HL-60 (cell line): ENCODE data around the gene KRT82.

ENCODE experiments used
- DNase-seq, 2 experiments: peaks; one replicate each; pipeline ENCODE4 v3.0.0-alpha.2; 2010 to 2020; ENCODE audit warnings: low read depth in 1 of 2, low spot score in 1 of 2
- H3K27ac ChIP-seq: fragments of 250-450 bp; sonication (Bioruptor Pico); replicated peaks from 2 replicates; pipeline ENCODE4 v1.5.1; 2020; ENCODE audit warnings: mild to moderate bottlenecking, moderate library complexity
- H3K27me3 ChIP-seq: fragments of 250-450 bp; sonication (Bioruptor Pico); 2 replicates; pipeline ENCODE4 v1.5.1; 2021; ENCODE audit warnings: mild to moderate bottlenecking, moderate library complexity; ENCODE audit not compliant: insufficient read depth, poor library complexity, severe bottlenecking
- H3K4me3 ChIP-seq: replicated peaks from 2 replicates; pipeline ENCODE4 v1.5.1; 2011; ENCODE audit warnings: mild to moderate bottlenecking, control low read depth, low read length; ENCODE audit not compliant: insufficient read depth
- GABPA ChIP-seq: IDR thresholded peaks from 2 replicates; pipeline ENCODE4 v1.6.1; 2012; ENCODE audit warnings: low read depth
- POLR2AphosphoS5 ChIP-seq: IDR thresholded peaks from 2 replicates; pipeline ENCODE4 v1.6.1; 2012; ENCODE audit warnings: low read depth
- SPI1 ChIP-seq: IDR thresholded peaks from 2 replicates; pipeline ENCODE4 v1.6.1; 2012; ENCODE audit warnings: low read depth, mild to moderate bottlenecking, borderline replicate concordance
- TF ChIP-seq, protein P1 (sequence below): IDR thresholded peaks from 2 replicates; pipeline ENCODE4 v1.6.1; 2012; ENCODE audit warnings: low read depth; ENCODE audit not compliant: insufficient replicate concordance
- TF ChIP-seq, protein P2 (sequence below): IDR thresholded peaks from one replicate; pipeline ENCODE4 v1.5.1; 2011; ENCODE audit warnings: low read length, control low read depth, inconsistent platforms; ENCODE audit not compliant: insufficient read depth

Gene KRT82

DNA sequence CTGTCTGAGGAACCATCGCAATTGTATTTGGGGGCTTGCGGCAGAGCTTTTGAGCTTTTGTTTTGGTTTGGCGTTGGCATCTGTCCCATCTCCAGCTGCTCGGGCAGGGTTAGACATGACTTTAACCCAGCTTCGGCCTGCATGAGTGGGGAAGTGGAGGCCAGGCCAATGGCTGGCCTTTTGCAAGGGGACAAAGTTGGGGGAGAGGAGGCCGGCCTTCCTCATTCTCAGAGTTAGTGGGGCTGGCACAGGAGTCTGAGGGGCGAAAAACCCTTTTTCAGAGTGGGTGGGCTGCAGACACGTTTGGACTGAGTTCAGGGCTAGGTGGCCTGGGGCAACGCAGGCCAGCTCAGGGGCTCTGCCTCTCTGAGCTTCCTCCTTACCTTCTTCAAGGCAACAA is 5.2 kb downstream of the KRT82 start:
- Histone ChIP-seq H3K4me3 (no peak overlapping the region), H3K27me3 (no peaks in the 10 kb centered on the region), H3K27ac (no peak overlapping the region)
- no peak for TF ChIP-seq POLR2AphosphoS5
- TF ChIP-seq, protein P1, sequence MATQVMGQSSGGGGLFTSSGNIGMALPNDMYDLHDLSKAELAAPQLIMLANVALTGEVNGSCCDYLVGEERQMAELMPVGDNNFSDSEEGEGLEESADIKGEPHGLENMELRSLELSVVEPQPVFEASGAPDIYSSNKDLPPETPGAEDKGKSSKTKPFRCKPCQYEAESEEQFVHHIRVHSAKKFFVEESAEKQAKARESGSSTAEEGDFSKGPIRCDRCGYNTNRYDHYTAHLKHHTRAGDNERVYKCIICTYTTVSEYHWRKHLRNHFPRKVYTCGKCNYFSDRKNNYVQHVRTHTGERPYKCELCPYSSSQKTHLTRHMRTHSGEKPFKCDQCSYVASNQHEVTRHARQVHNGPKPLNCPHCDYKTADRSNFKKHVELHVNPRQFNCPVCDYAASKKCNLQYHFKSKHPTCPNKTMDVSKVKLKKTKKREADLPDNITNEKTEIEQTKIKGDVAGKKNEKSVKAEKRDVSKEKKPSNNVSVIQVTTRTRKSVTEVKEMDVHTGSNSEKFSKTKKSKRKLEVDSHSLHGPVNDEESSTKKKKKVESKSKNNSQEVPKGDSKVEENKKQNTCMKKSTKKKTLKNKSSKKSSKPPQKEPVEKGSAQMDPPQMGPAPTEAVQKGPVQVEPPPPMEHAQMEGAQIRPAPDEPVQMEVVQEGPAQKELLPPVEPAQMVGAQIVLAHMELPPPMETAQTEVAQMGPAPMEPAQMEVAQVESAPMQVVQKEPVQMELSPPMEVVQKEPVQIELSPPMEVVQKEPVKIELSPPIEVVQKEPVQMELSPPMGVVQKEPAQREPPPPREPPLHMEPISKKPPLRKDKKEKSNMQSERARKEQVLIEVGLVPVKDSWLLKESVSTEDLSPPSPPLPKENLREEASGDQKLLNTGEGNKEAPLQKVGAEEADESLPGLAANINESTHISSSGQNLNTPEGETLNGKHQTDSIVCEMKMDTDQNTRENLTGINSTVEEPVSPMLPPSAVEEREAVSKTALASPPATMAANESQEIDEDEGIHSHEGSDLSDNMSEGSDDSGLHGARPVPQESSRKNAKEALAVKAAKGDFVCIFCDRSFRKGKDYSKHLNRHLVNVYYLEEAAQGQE = no peak
- TF ChIP-seq GABPA = no peak
- TF ChIP-seq, protein P2, sequence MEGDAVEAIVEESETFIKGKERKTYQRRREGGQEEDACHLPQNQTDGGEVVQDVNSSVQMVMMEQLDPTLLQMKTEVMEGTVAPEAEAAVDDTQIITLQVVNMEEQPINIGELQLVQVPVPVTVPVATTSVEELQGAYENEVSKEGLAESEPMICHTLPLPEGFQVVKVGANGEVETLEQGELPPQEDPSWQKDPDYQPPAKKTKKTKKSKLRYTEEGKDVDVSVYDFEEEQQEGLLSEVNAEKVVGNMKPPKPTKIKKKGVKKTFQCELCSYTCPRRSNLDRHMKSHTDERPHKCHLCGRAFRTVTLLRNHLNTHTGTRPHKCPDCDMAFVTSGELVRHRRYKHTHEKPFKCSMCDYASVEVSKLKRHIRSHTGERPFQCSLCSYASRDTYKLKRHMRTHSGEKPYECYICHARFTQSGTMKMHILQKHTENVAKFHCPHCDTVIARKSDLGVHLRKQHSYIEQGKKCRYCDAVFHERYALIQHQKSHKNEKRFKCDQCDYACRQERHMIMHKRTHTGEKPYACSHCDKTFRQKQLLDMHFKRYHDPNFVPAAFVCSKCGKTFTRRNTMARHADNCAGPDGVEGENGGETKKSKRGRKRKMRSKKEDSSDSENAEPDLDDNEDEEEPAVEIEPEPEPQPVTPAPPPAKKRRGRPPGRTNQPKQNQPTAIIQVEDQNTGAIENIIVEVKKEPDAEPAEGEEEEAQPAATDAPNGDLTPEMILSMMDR = no peak
- TF ChIP-seq SPI1 = no peak
- no peak for DNase-seq

DNA sequence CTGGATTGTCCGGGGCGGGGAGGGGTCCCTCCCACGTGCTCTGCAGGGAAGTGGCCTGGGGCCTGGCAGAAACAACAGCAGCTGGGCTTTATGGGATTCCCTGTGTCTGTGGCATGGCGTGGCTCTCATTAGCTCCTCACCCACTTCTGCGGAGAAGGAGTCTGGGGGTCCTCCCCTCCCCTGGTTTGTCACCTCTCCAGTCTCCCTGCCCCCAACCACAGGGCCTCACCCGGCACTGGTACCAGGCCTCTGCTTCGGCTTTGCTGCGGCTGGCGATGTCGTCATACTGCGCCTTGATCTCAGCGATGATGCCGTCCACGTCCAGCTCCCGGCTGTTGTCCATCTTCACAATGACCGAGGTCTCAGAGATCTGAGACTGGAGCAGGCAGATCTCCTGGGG is 6.4 kb downstream of the KRT82 start:
- Histone ChIP-seq H3K4me3 (no peak overlapping the region), H3K27ac (no peak overlapping the region), H3K27me3 (no peaks in the 10 kb centered on the region)
- TF ChIP-seq GABPA = no peak
- TF ChIP-seq, protein P1 = no peak
- TF ChIP-seq POLR2AphosphoS5 = no peak
- TF ChIP-seq SPI1 = no peak
- TF ChIP-seq, protein P2 = no peak
- no peak for DNase-seq

DNA sequence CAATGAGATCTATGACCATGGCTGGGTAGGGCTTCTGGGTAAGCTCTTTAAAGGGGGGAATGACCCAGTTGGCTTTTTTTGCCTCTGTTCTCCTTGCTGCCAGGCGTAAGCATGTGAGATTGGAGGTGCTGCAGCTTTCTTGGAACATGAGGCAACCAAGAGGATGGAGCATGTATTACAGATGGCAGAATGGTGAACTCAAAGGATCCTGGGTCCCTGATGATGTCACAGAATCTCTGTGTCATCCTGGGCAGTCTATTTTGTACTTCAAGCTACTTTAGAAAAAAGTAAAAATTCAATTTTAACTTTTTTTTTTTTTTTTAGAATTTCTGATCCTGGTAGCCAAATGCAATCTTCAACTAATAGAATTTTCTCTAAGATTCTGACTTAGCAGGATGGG is 8.0 kb downstream of the KRT82 start:
- no peaks in the 10 kb centered on the region for H3K27me3 ChIP-seq
- DNase-seq = no peak
- no peak overlapping the region for H3K4me3 ChIP-seq
- no peak overlapping the region for H3K27ac ChIP-seq
- TF ChIP-seq SPI1 (no peak), GABPA (no peak), POLR2AphosphoS5 (no peak)
- TF ChIP-seq, protein P2 = no peak
- TF ChIP-seq, protein P1 = no peak
